ENCODE data around the gene ROR2.

GRCh38 chr9:91817493-91818224 lies 132.4 kb downstream of the ROR2 start:
- TF ChIP-seq POLR2A (IDR thresholded peaks at IDR 0.05) (no peak), CTCF (IDR thresholded peaks at IDR 0.05) (no peak)

Measured in uterus (tissue), 2 donors.